ENCODE results near the gene DYNC1LI2. TPM values are rescaled to one million over a fixed set of nuclear protein-coding genes. Genes with fewer than 3 reads are reported as not detected.
A peak's percentile ranks its signal among the peaks of the same experiment; 100 is the strongest.

The DYNC1LI2 gene
- total RNA-seq, 1 donor: 183 TPM

DNA sequence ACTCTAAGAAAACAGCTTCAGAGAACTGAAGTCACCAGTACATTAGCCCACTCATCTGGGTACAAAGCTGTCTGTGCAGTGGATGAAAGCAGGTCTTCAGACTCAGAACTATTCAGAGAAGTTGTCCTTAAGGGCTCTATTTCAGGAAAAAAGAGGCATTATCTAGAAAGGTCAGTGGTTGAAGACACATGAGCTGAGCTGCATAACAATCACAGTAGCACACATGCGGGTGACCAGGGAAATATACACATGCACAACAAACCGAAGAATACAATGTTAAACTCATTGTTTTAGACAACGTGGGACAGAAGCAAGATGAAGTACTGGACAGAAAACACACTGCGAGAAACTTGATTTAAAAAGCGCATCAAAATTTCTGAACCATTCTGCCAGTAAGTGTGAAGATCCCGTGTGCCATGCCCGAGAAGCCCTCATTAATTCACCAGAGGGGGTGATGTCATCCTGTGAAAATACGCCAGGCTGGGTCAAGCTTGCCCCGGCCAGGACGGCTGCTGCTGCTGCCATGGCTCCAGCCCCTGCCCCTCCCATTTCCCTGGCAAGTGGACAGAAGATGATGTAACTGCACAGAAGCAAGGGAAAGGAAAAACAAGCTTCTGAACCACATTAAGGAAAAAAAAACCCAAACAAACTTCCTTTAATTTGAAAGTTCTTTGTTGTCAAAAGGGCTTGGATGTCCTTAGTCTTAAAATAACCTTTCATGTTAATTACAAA is 10.1 kb downstream of the DYNC1LI2 start:
- peak overlapping the region; percentile 75 for H3K27ac ChIP-seq (ENCODE audit: low read depth, low read length)
- peak overlapping the region; percentile 54 for H3K4me2 ChIP-seq (ENCODE audit: insufficient read depth, low read length)
- H3K4me3 ChIP-seq (ENCODE audit: insufficient read depth, low read length): no peak overlapping the region
- peak; percentile 96 for DNase-seq (ENCODE audit: insufficient read length, low spot score, missing footprints)
- no peaks in the 10 kb centered on the region for H3K9me3 ChIP-seq (ENCODE audit: low read depth, low read length)
- TF ChIP-seq, protein P1, sequence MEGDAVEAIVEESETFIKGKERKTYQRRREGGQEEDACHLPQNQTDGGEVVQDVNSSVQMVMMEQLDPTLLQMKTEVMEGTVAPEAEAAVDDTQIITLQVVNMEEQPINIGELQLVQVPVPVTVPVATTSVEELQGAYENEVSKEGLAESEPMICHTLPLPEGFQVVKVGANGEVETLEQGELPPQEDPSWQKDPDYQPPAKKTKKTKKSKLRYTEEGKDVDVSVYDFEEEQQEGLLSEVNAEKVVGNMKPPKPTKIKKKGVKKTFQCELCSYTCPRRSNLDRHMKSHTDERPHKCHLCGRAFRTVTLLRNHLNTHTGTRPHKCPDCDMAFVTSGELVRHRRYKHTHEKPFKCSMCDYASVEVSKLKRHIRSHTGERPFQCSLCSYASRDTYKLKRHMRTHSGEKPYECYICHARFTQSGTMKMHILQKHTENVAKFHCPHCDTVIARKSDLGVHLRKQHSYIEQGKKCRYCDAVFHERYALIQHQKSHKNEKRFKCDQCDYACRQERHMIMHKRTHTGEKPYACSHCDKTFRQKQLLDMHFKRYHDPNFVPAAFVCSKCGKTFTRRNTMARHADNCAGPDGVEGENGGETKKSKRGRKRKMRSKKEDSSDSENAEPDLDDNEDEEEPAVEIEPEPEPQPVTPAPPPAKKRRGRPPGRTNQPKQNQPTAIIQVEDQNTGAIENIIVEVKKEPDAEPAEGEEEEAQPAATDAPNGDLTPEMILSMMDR (IDR thresholded peaks at IDR 0.05; ENCODE audit: extremely low read depth, low read depth, low read length): no peak
- H4K20me1 ChIP-seq (ENCODE audit: insufficient read depth, low read length): peaks cover 65% of the 10 kb centered on the region
- H3K27me3 ChIP-seq (ENCODE audit: insufficient read depth, low read length): no peaks in the 10 kb centered on the region
- peaks cover 29% of the 10 kb centered on the region for H3K4me1 ChIP-seq (ENCODE audit: insufficient read depth, low read length)
- H3K79me2 ChIP-seq (ENCODE audit: insufficient read depth, low read length): peaks cover 77% of the 10 kb centered on the region
- peaks cover 83% of the 10 kb centered on the region for H3K36me3 ChIP-seq (ENCODE audit: insufficient read depth, low read length)
- H2AFZ ChIP-seq (ENCODE audit: low read length): peak overlapping the region; percentile 46

GRCh38 chr16:66740533-66740932 is 10.9 kb downstream of the DYNC1LI2 start:
- no peak overlapping the region for H2AFZ ChIP-seq (ENCODE audit: low read length)
- no peaks in the 10 kb centered on the region for H3K9me3 ChIP-seq (ENCODE audit: low read depth, low read length)
- H3K27ac ChIP-seq (ENCODE audit: low read depth, low read length): peak overlapping the region; percentile 75
- TF ChIP-seq, protein P1 (IDR thresholded peaks at IDR 0.05; ENCODE audit: extremely low read depth, low read depth, low read length): no peak
- H3K36me3 ChIP-seq (ENCODE audit: insufficient read depth, low read length): peaks cover 86% of the 10 kb centered on the region
- H3K79me2 ChIP-seq (ENCODE audit: insufficient read depth, low read length): peaks cover 79% of the 10 kb centered on the region
- peaks cover 32% of the 10 kb centered on the region for H3K4me1 ChIP-seq (ENCODE audit: insufficient read depth, low read length)
- peaks cover 62% of the 10 kb centered on the region for H4K20me1 ChIP-seq (ENCODE audit: insufficient read depth, low read length)
- H3K27me3 ChIP-seq (ENCODE audit: insufficient read depth, low read length): no peaks in the 10 kb centered on the region
- no peak overlapping the region for H3K4me3 ChIP-seq (ENCODE audit: insufficient read depth, low read length)
- DNase-seq (ENCODE audit: insufficient read length, low spot score, missing footprints): no peak
- H3K4me2 ChIP-seq (ENCODE audit: insufficient read depth, low read length): no peak overlapping the region

DNA sequence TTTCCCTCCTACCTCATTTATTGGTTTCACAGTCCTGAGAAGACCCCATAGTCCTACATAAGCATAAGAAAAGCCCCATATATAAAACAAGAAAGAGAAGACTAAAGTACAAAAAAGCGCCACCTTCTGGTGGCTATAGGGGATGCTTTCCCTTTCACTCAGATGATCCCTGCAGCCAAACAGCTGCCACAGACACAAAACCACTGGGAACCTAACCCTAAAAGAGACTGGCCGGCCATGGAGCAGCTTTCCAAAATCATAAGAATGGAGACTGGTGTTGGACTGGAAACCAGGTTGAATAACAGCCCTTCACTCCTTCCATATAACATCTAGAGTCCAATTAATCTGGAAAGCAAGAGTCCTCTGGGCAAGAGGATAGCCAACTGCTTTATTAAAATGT is 11.4 kb downstream of the DYNC1LI2 start:
- TF ChIP-seq, protein P1 (IDR thresholded peaks at IDR 0.05; ENCODE audit: extremely low read depth, low read depth, low read length): peak; percentile 84
- H3K4me1 ChIP-seq (ENCODE audit: insufficient read depth, low read length): peaks cover 32% of the 10 kb centered on the region
- H4K20me1 ChIP-seq (ENCODE audit: insufficient read depth, low read length): peaks cover 60% of the 10 kb centered on the region
- H3K9me3 ChIP-seq (ENCODE audit: low read depth, low read length): no peaks in the 10 kb centered on the region
- no peak overlapping the region for H3K4me2 ChIP-seq (ENCODE audit: insufficient read depth, low read length)
- no peak overlapping the region for H2AFZ ChIP-seq (ENCODE audit: low read length)
- H3K79me2 ChIP-seq (ENCODE audit: insufficient read depth, low read length): peaks cover 74% of the 10 kb centered on the region
- DNase-seq (ENCODE audit: insufficient read length, low spot score, missing footprints): peak; percentile 80
- no peaks in the 10 kb centered on the region for H3K27me3 ChIP-seq (ENCODE audit: insufficient read depth, low read length)
- peak overlapping the region; percentile 75 for H3K27ac ChIP-seq (ENCODE audit: low read depth, low read length)
- no peak overlapping the region for H3K4me3 ChIP-seq (ENCODE audit: insufficient read depth, low read length)
- peaks cover 87% of the 10 kb centered on the region for H3K36me3 ChIP-seq (ENCODE audit: insufficient read depth, low read length)

DNA sequence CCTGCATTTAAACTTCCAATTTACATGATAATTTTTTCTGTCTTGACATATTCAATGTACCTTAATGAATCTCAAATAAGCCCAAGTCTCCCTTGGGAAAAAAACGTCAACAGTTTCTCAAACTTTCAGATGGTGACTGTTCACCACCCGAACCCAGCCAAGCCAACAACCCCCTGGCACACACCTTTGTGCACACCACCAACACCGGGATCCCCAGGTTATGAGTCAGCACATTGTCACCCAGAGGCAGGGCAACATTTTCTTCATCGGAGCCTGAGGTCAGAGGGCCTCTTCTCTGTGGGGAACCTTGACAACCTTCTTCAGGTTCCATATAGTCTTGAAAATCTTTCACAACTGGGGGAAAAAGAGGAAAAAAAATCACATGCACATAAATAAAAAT is 15.5 kb downstream of the DYNC1LI2 start:
- TF ChIP-seq, protein P1 (IDR thresholded peaks at IDR 0.05; ENCODE audit: extremely low read depth, low read depth, low read length): no peak
- Histone ChIP-seq H2AFZ (ENCODE audit: low read length) (no peak overlapping the region), H3K4me2 (ENCODE audit: insufficient read depth, low read length) (no peak overlapping the region), H3K36me3 (ENCODE audit: insufficient read depth, low read length) (peaks cover 94% of the 10 kb centered on the region), H4K20me1 (ENCODE audit: insufficient read depth, low read length) (peaks cover 44% of the 10 kb centered on the region), H3K27me3 (ENCODE audit: insufficient read depth, low read length) (no peaks in the 10 kb centered on the region), H3K27ac (ENCODE audit: low read depth, low read length) (no peak overlapping the region), H3K9me3 (ENCODE audit: low read depth, low read length) (no peaks in the 10 kb centered on the region), H3K4me3 (ENCODE audit: insufficient read depth, low read length) (no peak overlapping the region), H3K79me2 (ENCODE audit: insufficient read depth, low read length) (peaks cover 54% of the 10 kb centered on the region), H3K4me1 (ENCODE audit: insufficient read depth, low read length) (peaks cover 13% of the 10 kb centered on the region)
- no peak for DNase-seq (ENCODE audit: insufficient read length, low spot score, missing footprints)

All from osteoblast (primary cell).